Coronary artery (tissue), 2 donors: ENCODE data around the gene SATB1.
"Not testable (repeated sequence)": the region's sequence is repeated elsewhere in the genome, so short reads cannot be mapped to it uniquely, and the experiment has no call there.

Experiments
- DNase-seq: peaks from one replicate; pipeline ENCODE4 v3.0.0-alpha.2; 2017; ENCODE audit warnings: low spot score
- H3K27ac ChIP-seq, 2 donors: fragments of 200-600 bp; sonication (generic); one replicate each; pipeline ENCODE4 v1.5.1; 2016 to 2019
- H3K4me3 ChIP-seq: fragments of 200-600 bp; sonication (generic); 2 replicates; pipeline ENCODE4 v1.5.1; 2016; ENCODE audit warnings: mild to moderate bottlenecking, moderate library complexity
- TF ChIP-seq, protein P1 (sequence below): fragments of 200-600 bp; sonication (generic); IDR thresholded peaks from one replicate; pipeline ENCODE4 v1.5.1; 2019; ENCODE audit warnings: antibody characterized with exemption

Gene SATB1

DNA sequence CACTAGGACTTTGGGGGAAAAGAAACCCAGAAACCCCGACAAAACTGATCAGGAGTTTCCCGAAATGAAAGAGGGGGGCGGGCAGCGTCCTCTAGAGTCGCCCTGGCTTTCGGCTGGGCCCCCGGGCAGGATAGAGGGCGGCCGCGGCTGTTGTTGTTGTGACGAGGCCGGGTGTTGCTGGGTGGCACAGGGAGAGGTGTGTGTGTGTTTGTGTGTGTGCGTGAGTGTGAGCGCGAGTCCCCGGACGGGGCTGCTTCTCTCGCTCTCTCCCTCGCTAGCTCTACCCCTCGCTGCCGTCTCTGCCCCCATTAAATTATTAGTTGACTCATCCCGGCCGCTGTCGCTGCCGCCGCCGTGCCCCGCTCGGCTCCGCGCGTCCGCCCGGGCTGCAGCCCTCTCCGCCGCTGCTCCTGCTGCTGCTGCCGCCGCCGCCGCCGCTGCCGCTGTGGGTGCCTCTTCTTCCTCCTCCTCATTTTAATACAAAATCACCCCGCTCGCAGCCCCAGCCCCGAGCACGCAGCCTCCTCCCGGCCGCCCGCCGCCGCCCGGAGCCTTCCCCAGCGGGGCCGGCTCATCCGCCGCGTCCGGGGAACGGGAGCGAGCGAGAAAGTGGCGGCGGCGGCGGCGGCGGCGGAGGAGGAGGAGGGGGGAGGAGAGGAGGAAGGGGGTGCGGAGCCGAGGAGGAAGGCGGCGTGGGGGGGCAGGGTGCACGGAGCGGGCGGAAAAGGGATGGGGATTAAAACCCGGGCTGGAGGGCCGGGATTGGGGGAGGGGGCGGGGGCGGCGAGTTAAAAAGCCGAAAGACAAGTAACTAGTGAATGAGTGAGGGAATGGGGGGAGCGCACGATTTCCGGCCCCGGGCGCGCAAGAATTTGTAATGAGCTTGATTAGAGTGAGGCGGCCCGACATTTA is at the start of gene SATB1:
Gene SATB1 (minus strand): TSS at position 611 of the 912 bp plus-strand sequence. CDS start 4,372 bp downstream, outside the sequence.
- Histone ChIP-seq H3K4me3 (peak within 1 kb of the TSS; percentile 96), H3K27ac (peak within 1 kb of the TSS; percentile 90 to 94)
- peak; percentile 81 for DNase-seq
- TF ChIP-seq, protein P1, sequence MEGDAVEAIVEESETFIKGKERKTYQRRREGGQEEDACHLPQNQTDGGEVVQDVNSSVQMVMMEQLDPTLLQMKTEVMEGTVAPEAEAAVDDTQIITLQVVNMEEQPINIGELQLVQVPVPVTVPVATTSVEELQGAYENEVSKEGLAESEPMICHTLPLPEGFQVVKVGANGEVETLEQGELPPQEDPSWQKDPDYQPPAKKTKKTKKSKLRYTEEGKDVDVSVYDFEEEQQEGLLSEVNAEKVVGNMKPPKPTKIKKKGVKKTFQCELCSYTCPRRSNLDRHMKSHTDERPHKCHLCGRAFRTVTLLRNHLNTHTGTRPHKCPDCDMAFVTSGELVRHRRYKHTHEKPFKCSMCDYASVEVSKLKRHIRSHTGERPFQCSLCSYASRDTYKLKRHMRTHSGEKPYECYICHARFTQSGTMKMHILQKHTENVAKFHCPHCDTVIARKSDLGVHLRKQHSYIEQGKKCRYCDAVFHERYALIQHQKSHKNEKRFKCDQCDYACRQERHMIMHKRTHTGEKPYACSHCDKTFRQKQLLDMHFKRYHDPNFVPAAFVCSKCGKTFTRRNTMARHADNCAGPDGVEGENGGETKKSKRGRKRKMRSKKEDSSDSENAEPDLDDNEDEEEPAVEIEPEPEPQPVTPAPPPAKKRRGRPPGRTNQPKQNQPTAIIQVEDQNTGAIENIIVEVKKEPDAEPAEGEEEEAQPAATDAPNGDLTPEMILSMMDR: no peak

DNA sequence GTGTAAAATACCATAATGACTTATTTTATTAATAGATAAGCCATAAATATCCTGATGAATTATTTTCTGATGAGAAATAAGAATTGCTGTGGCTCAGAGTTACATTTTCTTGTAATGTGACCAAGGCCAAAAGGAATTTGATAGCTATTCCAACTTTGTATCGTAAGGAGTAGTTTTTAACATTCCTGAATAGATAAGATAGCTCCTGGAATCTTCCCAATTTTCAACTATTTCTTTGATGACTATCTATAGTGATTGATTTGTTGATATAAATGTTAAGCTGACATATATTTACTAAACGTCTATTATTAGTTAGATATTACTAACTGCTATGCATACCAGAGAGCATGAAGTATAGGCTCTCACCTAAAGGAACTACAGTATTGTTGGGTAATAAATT is 49.1 kb upstream of the SATB1 start:
- Histone ChIP-seq H3K27ac (no peak overlapping the region), H3K4me3 (no peak overlapping the region)
- no peak for DNase-seq
- TF ChIP-seq, protein P1: no peak

DNA sequence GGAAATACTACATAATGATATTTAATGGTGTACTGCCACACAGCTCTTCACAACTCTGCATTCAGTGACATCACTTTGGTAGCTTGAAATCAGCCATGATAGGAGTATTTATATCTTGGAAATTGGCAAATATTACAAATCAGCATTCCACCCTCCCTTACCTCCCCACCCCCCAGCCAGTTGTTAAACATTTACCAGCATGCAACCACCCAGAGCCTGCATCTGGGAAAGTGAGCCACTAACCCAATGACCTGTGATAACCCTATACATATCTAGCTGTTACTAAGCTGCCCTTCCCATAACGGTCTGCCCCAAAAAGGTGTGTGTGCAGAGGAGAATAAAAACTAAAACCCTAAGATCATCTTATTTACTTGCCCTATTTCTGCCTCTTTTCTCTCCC is 44.6 kb upstream of the SATB1 start:
- Histone ChIP-seq H3K27ac (no peak overlapping the region), H3K4me3 (no peak overlapping the region)
- DNase-seq: no peak
- TF ChIP-seq, protein P1: no peak

DNA sequence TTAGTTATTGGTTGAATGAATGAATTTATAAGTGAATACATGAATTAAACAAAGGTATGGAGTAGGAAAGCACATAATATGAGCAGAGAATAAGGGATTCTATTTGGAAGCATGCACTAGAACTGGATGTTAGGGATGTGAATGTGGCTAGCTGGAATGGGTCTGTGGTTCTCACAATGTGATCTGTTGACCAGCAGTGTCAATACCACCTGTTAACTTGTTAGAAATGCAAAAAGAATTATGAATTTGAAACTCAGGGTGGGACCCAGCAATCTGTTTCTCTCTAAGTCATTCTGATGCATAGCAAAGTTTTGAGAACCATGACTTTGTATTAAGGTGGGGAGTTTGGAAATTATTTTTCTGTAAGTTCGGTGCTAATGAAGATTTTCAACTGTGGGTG is 41.0 kb upstream of the SATB1 start:
- Histone ChIP-seq H3K4me3 (no peak overlapping the region), H3K27ac (no peak overlapping the region)
- no peak for DNase-seq
- TF ChIP-seq, protein P1: no peak

DNA sequence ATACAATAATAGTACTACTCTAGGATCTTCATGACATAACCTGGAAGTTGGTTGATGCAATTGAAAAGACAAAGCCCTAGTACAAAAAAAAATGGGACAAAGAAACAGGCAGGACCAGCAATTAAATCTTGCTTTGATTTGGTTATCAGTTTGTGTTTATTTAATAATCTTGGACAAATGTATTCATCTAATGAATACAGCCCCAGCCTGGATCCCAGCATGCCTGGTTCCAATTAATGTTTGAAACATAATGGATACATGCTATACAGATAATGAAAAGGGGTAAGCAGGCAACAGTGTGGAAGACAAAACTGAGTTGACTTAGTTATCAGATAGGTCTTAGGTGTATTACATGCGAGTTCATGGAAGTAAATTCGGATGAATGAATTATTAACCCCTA is 29.6 kb upstream of the SATB1 start:
- TF ChIP-seq, protein P1: no peak
- DNase-seq: no peak
- no peak overlapping the region for H3K27ac ChIP-seq
- H3K4me3 ChIP-seq: no peak overlapping the region

DNA sequence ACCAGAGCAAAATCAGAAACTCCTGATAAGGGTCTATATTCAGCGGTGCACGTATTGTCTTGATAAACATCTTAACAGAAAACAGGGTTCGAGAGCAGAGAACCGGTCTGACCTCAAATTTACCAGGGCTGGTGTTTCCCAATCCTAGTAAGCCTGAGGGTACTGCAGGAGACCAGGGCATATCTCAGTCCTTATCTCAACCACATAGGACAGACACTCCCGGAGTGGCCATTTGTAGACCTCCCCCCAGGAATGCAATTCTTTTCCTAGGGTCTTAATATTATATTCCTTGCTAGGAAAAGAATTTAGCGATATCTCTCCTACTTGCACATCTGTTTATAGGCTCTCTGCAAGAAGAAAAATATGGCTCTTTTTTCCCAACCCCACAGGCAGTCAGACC is 24.5 kb upstream of the SATB1 start:
- not testable (repeated sequence) for H3K27ac ChIP-seq, H3K4me3 ChIP-seq, DNase-seq

DNA sequence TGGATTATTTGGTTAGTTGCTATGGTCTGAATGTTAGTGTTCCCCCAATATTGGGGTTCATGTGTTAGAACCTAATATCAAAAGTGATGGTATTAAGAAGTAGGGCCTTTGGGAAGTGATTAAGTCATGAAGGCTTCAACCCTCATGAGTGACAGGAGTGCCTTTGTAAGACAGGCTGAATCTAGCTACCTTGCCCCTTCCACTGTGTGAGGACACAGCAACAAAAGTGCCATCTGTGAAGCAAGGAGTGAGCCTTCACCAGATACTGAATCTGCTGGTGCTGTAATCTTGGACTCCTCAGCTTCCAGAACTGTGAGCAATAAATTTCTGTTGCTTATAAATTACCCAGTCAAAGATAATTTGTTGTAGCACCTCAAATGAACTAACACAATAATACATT is 22.6 kb upstream of the SATB1 start:
- no peak for DNase-seq
- Histone ChIP-seq H3K4me3 (no peak overlapping the region), H3K27ac (no peak overlapping the region)
- TF ChIP-seq, protein P1: no peak
